ENCODE results near the gene CAV3.

The CAV3 gene

DNA sequence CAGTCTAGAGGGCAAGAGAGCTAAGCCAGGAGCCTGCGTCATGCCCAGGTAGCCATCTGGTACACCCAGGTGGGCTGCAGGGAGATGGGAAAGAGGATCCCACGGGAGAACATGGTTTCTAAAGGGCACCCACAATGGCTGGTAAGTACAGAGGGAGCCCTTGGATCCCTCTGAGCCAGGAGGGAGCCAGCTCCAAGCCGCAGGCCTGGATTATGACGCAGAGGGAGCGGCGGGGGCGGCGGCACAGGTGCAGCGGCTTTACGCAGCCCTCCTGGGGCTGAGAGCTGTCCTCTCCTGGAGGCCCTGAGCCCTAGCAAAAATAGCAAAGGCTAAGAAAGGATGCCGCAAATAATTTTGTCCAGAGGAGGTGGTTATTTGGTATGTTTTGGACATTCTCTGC lies 2.8 kb downstream of the CAV3 start:
- DNase-seq: no peak

DNA sequence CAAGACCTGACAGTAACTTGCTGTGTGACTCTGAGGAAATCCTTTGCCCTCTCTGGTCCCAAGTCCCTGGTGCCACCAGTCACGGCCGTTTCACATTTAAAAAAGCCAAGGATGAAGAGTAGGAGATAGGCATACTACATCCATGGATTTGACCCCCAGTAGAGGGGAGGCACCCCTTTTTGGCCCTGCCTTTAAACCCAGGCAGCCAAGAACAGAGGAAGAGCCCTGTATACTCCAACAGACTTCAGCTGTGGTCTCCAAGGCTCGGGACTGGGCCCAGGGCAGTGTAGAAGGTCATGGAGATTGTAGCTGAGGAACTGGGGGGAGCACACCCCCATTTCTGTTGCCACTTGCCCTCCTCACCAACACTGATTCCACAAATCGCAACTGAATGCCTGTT lies 3.7 kb downstream of the CAV3 start:
- DNase-seq: no peak

GRCh38 chr3:8737823-8738222 lies 4.2 kb downstream of the CAV3 start:
- DNase-seq: no peak

DNA sequence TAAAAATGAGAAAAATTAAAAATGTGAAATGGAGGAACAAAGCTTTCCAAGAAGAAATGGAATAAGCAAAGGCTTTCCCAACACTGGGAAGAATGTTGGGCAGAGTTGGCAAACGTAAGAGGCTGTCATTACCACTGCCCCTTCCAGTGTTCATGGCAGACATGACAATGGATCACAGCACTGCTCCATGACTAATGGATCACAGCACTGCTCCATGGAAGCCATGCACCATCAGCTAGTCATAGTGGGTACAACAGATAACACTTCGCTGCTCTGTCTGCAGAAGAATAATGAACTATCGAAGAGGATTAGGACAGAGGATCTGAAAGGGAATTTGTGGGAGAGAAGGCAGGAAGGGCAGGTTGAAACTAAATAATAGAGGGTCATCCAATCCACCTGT lies 5.0 kb downstream of the CAV3 start:
- no peak for DNase-seq

DNA sequence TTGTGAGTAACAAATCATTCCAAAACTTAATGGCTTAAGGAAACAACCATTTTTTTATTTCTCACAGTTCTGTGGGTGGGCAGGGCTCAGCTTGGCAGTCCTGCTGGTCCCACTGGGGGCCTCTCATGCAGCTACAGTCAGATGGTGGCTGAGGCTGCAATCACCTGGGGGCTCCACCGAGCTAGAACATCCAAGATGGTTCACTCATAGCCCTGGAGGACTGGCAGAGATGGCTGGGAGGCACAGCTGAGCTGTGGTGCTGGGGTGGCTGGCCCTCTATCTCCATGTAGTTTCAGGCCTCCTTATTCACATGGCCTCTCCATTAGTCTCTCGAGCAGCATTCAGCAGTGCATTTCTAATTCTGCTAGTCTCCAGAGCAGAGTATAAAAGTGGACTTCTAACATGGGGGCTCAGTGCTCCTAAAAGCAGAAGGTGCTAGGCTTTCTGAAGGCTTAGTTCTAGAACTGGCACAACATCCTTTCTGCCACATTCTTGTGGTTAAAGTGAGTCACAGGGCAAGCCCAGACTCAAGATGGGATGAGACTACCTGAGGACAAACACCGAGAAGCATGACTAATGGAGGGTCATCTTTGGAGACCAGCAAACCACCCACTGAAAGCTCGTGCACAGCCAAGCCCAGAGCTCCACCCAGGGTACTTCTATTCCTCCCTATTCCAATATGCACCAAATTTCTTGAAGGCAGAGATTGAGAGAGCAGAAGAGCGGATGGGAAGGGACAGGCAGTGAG lies 6.3 kb downstream of the CAV3 start:
- peak; percentile 94 for DNase-seq

- peak; percentile 89 for DNase-seq
These were observed 8.1 kb downstream of the CAV3 start for GRCh38 chr3:8741581-8742261.

GRCh38 chr3:8743021-8743601 lies 9.5 kb downstream of the CAV3 start:
- DNase-seq: peak; percentile 90

DNA sequence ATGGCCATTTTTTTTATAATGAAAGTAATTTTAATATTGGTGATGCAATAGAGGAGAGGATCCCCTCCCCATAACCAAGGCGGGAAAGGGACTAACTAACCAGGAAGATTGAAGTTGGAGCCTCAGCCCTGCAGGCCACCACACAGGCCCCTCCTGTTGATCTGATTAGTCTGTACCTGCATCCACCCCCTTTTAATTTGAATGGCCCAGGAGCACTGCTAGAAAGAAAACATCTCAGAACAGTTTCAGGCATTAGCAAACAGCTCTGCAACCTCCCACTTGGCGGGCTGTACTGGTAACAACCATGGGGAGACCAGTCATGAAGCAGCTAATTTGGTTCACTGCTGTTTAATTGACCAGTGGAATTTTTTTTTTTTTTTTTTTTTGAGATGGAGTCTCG lies 10.3 kb downstream of the CAV3 start:
- DNase-seq: no peak

- DNase-seq: no peak
These were observed 12.2 kb downstream of the CAV3 start for GRCh38 chr3:8745619-8746370.

DNA sequence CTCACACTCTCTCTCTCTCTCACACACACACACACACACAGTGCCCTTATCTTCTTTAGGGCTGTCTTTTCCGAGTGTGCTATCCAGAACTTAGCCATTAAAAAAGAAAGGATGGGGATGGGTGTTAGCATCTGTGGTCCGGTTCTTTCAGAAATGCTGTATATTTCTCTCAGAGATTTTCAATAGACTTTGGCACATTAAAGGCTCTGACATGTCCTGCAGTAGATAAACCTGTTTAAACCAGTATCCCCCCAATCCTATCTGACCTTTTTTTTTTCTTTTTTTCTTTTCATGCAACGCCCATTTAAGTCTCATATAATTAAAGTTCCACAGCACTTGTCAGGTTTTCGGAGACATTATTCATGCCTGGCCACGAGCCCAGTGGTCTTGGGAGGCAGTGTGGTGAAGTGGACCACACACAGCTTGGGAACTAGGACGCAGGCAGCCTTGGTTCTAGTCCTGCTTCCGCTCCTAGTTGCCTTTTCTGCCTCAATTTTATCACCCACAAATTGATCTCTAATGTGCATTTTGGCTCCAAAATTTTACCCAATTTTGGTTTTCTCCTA lies 13.3 kb downstream of the CAV3 start:
- no peak for DNase-seq

DNA sequence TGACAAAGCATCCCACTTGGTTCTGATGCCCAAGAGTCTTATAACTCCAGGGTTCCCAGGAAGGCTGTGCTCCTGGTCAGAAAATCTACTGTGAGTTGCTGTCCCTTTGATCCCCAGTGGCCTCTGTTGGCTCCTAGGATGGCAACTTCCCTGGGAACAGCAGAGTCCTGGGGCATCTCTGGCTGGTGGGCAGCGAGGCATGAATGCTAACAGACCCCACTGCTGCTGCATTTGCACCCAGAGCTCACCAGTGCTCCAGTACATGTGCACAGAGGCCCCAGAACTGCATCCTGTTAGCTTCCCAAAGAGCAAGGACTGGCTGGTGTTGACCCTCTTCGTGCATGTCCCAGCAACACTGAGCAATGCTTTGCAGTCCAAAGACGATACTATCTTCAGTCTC lies 15.7 kb downstream of the CAV3 start:
- DNase-seq: no peak

- no peak for DNase-seq
These were observed 19.2 kb downstream of the CAV3 start for GRCh38 chr3:8752832-8753231.

- DNase-seq: no peak
These were observed 21.5 kb downstream of the CAV3 start for GRCh38 chr3:8755097-8755496.

DNA sequence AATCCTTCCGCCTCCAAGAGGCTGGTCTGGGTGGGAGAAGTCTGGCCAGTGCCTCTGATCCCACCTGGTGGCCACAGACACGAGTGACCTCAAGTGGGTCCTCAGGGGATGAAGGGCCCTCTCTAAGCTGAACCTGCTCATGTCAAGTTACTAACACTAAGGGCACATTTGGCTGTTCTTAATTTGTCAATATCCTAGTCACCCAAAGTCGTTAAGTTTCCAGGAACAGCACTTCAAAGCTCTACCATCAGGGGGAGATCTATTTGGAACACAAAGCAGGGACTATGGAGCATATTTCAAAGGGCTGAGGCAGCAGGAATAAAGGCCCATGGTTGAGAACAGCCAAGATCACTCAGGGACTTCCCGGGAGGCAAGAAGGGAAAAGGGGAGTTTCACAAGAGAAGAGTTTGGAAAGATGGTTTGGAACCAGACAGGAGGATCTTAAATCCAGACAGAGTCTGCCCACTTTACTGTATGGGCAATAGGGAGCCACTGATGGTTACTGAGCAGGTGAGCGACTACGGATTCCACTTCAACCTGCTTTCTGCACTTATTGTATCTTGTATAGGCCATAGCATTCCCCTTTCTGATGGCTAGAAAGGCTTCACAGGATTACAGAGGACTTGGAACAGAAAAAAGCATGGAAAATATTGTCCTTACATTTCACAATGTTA lies 22.1 kb downstream of the CAV3 start:
- no peak for DNase-seq

- no peak for DNase-seq
These were observed 23.1 kb downstream of the CAV3 start for GRCh38 chr3:8756671-8757070.

DNA sequence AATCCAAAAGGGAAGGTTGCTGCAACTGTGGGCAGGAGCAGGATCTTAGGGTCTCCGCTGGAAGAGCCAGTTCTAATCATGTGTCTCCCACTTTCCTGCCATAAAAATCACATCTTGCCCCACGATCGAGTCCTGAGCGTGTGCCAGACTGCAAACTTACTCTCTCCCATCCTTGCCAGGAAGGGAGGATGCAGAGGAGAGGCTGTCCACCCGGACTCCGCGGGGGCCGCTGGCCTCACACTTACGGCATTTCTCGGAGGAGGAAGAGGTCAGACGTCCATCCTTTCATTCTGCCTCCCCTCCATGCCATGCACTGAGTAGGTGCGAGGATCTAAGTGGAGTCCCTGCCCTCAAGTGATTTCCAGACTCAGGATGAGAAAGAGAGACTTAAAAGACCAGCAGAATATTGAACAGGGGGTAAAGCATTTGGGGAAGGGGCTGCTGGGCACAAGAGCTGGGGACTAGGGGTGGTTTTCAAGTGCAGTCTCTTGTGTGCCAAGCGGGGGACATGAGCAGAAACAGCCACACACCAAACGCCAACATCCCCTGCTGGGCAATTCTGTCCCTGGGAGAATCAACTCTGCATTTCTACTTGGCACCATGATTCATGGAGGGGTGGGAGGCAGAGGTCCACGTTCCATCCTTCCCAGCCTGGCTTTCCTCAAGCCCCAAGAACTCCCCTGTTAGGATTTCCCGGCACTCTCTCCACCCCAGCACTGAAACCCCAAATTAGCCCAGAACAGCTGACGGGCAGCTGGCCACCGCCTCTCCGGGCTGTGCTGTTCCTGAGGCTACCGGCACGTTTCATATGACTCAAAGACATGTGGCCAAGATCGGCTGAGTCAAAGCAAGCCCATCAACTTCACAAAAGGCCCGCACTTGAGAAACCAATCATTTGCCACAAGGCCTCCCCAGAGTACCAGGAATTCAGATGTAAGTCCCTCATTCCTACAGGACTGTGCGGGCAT lies 24.2 kb downstream of the CAV3 start:
- no peak for DNase-seq

GRCh38 chr3:8759038-8759707 lies 25.6 kb downstream of the CAV3 start:
- no peak for DNase-seq

GRCh38 chr3:8760091-8760490 lies 26.5 kb downstream of the CAV3 start:
- no peak for DNase-seq

DNA sequence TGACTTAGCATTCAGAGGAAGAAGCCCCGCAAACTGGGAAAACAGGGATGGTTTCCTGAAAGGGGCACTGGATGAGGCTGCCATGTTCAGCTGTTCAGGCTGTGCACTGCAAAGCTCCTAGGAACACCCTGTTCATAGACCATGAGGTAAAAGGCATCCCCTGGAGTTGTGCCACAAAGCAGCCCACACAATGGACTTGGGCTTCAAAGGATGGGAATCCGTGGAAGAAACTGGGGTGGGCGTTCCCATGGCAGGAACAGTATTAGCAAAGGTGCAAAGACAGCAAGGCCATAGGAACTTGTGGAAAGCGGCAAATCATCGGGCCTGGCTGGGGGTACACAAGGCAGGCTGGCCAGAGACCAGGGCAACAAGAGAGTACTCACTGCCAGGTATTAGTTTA lies 26.9 kb downstream of the CAV3 start:
- DNase-seq: no peak

GRCh38 chr3:8761866-8762265 lies 28.3 kb downstream of the CAV3 start:
- DNase-seq: no peak
